ENCODE measurements around the gene ORAI2.
"Not testable (repeated sequence)": the region's sequence is repeated elsewhere in the genome, so short reads cannot be mapped to it uniquely, and the experiment has no call there.

The ORAI2 gene

DNA sequence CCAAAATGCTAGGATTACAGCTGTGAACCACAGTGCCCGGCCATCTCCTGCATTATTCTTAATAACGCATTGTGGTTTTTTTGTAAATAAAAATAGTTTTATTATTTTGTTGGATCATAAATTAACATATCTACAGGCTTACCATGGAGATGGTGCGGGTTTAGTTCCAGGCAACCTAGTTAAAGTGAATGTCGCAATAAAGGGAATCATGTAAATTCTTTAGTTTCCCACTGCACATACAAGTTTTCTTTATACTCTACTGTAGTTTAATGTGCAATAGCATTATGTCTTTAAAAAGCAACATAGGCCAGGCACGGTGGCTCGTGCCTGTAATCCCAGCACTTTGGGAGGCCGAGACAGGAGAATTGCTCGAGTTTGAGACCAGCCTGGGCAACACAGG, 34.8 kb upstream of the ORAI2 start:
- H3K4me3 ChIP-seq (ENCODE audit: low read depth in 1 of 2, low read length in 2 of 2) = no peak overlapping the region

DNA sequence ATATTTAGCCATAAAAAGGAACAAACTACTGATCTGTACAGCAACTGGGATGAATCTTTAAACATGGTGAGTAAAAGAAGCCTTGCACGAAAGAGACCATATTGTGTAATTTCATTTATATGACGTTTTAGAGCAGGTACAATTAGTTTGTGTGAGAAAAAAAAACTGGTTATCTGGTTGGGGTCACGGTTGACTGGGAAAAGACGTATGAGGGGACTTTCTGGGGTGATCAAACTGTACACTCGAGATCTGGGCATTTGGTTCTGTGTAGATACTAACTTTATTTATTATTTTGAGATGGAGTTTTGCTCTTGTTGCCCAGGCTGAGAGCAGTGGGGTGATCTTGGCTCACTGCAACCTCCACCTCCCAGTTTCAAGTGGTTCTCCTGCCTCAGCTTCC, 33.0 kb upstream of the ORAI2 start:
- Histone ChIP-seq H3K4me1 (ENCODE audit: control insufficient read depth in 1 of 2, insufficient read depth in 2 of 2, low read length in 2 of 2) (peaks cover 11% of the 10 kb centered on the region in 2 donors), H3K9ac (ENCODE audit: low read depth in 1 of 2, low read length in 2 of 2) (no peak overlapping the region), H3K27ac (ENCODE audit: low read depth, low read length) (no peak overlapping the region), H3K4me3 (ENCODE audit: low read depth in 1 of 2, low read length in 2 of 2) (no peak overlapping the region), H3K9me3 (ENCODE audit: control insufficient read depth in 1 of 2, low read length in 2 of 2) (no peaks in the 10 kb centered on the region), H3K27me3 (ENCODE audit: control insufficient read depth in 1 of 2, insufficient read depth in 2 of 2, low read length in 2 of 2) (no peaks in the 10 kb centered on the region), H3K36me3 (ENCODE audit: control insufficient read depth in 1 of 2, insufficient read depth in 2 of 2, low read length in 2 of 2) (peaks cover 5 to 58% of the 10 kb centered on the region in 2 donors)

More for the DNA sequence above, 34.8 kb upstream of the ORAI2 start:
- peaks cover 5 to 44% of the 10 kb centered on the region in 2 donors for H3K36me3 ChIP-seq (ENCODE audit: control insufficient read depth in 1 of 2, insufficient read depth in 2 of 2, low read length in 2 of 2)
- peaks cover 7 to 11% of the 10 kb centered on the region in 2 donors for H3K4me1 ChIP-seq (ENCODE audit: control insufficient read depth in 1 of 2, insufficient read depth in 2 of 2, low read length in 2 of 2)
- H3K9me3 ChIP-seq (ENCODE audit: control insufficient read depth in 1 of 2, low read length in 2 of 2) = no peaks in the 10 kb centered on the region
- H3K27me3 ChIP-seq (ENCODE audit: control insufficient read depth in 1 of 2, insufficient read depth in 2 of 2, low read length in 2 of 2) = no peaks in the 10 kb centered on the region
- no peak overlapping the region for H3K27ac ChIP-seq (ENCODE audit: low read depth, low read length)
- no peak overlapping the region for H3K9ac ChIP-seq (ENCODE audit: low read depth in 1 of 2, low read length in 2 of 2)

DNA sequence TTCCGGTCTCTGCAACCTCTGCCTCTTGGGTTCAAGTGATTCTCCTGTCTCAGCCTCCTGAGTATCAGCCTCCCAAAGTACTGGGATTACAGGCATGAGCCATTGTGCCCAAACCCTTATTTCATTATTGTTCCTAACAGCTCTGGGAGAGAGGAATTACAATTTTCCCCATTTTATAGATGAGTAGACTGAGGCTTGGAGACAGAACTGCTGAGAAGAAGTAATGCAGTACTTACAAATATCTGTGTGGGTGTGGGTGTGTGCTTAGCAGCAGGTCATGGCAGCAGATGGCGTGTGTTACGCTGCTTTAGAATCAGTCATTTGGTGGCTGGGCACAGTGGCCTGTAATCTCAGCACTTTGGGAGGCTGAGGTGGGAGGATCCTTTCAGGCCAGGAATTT, 29.8 kb upstream of the ORAI2 start:
- Histone ChIP-seq H3K27me3 (ENCODE audit: control insufficient read depth in 1 of 2, insufficient read depth in 2 of 2, low read length in 2 of 2) (no peaks in the 10 kb centered on the region), H3K4me3 (ENCODE audit: low read depth in 1 of 2, low read length in 2 of 2) (no peak overlapping the region), H3K4me1 (ENCODE audit: control insufficient read depth in 1 of 2, insufficient read depth in 2 of 2, low read length in 2 of 2) (peaks cover 0 to 4% of the 10 kb centered on the region in 2 donors), H3K9ac (ENCODE audit: low read depth in 1 of 2, low read length in 2 of 2) (no peak overlapping the region), H3K27ac (ENCODE audit: low read depth, low read length) (no peak overlapping the region), H3K9me3 (ENCODE audit: control insufficient read depth in 1 of 2, low read length in 2 of 2) (no peaks in the 10 kb centered on the region), H3K36me3 (ENCODE audit: control insufficient read depth in 1 of 2, insufficient read depth in 2 of 2, low read length in 2 of 2) (peaks cover 27 to 89% of the 10 kb centered on the region in 2 donors)

DNA sequence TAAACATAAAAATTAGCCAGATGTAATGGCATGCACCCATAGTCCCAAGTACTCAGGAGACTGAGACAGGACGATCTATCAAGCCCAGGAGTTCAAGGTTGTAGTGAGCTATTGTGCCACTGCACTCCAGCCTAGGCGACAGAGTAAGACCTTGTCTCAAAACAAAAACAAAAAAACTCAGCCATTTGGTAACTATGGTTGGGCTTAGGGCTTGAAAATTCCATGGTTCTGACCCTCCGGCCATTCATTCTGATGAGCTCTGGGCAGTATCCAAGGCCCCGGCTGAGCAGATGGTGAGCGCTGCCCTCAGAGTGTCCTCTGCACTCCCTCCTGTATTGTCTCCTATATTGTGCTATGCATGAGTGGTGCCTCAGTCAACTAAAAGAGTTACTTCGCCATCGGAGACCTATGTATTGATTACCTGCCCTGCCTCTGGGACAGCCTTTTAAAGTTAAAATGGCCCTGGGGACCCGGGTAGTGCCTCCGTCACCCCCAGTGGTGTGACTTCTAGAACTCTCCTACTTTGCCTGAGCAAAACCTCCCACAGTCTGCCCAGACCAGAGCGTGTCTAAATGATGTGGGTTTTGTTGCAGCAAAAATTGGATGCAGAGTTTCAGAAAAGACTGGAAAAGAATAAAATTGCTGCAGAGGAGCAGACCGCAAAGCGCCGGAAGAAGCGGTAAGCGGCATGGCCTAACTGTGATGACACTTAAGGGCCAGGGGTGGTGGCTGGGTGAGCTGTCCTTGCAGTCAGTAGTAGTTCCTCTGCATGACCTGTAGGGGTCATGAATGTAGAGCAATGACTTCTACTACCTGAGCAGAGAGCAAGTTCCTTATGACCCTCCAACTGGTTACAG, 29.1 kb upstream of the ORAI2 start:
- H3K4me1 ChIP-seq (ENCODE audit: control insufficient read depth in 1 of 2, insufficient read depth in 2 of 2, low read length in 2 of 2) = peaks cover 0 to 4% of the 10 kb centered on the region in 2 donors
- H3K9me3 ChIP-seq (ENCODE audit: control insufficient read depth in 1 of 2, low read length in 2 of 2) = no peaks in the 10 kb centered on the region
- peaks cover 25 to 89% of the 10 kb centered on the region in 2 donors for H3K36me3 ChIP-seq (ENCODE audit: control insufficient read depth in 1 of 2, insufficient read depth in 2 of 2, low read length in 2 of 2)
- H3K27me3 ChIP-seq (ENCODE audit: control insufficient read depth in 1 of 2, insufficient read depth in 2 of 2, low read length in 2 of 2) = no peaks in the 10 kb centered on the region
- H3K4me3 ChIP-seq (ENCODE audit: low read depth in 1 of 2, low read length in 2 of 2) = no peak overlapping the region
- no peak overlapping the region for H3K27ac ChIP-seq (ENCODE audit: low read depth, low read length)
- no peak overlapping the region for H3K9ac ChIP-seq (ENCODE audit: low read depth in 1 of 2, low read length in 2 of 2)

DNA sequence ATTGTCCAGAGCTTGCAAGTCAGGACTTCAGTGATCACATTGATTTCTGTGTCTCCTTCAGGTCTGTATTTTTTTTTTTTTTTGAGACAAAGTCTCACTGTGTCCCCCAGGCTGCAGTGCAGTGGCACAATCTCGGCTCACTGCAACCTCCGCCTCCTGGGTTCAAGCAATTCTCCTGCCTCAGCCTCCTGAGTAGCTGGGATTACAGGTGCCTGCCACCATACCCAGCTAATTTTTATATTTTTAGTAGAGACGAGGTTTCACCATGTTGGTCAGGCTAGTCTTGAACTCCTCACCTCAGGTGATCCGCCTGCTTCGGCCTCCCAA, 28.6 kb upstream of the ORAI2 start:
- H3K4me3 ChIP-seq (ENCODE audit: low read depth in 1 of 2, low read length in 2 of 2); H3K27ac ChIP-seq (ENCODE audit: low read depth, low read length); H3K9ac ChIP-seq (ENCODE audit: low read depth in 1 of 2, low read length in 2 of 2); H3K9me3 ChIP-seq (ENCODE audit: control insufficient read depth in 1 of 2, low read length in 2 of 2); H3K4me1 ChIP-seq (ENCODE audit: control insufficient read depth in 1 of 2, insufficient read depth in 2 of 2, low read length in 2 of 2); H3K27me3 ChIP-seq (ENCODE audit: control insufficient read depth in 1 of 2, insufficient read depth in 2 of 2, low read length in 2 of 2): not testable (repeated sequence)
- H3K36me3 ChIP-seq (ENCODE audit: control insufficient read depth in 1 of 2, insufficient read depth in 2 of 2, low read length in 2 of 2) = peaks cover 22 to 89% of the 10 kb centered on the region in 2 donors

DNA sequence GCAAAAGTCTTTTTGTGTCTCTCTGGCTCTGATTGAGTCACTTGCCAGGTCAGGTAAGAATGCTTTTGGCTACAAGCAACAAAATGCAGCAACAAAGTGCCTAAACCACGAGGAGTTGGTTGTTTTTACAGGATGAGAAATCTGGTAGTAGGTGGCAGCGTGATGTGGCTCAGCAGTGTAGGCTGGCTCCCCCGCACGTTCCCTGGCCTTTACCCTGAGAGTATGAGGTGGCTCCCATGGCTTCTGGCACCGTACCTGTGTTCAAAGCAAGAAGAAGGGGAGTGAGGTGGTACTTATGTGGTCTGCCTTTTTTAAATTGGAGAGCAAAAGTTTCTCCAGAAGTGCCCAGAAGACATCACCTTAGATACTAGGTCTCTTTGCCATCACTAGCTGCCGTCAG, 25.5 kb upstream of the ORAI2 start:
- Histone ChIP-seq H3K27ac (ENCODE audit: low read depth, low read length) (no peak overlapping the region), H3K9me3 (ENCODE audit: control insufficient read depth in 1 of 2, low read length in 2 of 2) (no peaks in the 10 kb centered on the region), H3K4me3 (ENCODE audit: low read depth in 1 of 2, low read length in 2 of 2) (no peak overlapping the region), H3K4me1 (ENCODE audit: control insufficient read depth in 1 of 2, insufficient read depth in 2 of 2, low read length in 2 of 2) (peaks cover 0 to 4% of the 10 kb centered on the region in 2 donors), H3K27me3 (ENCODE audit: control insufficient read depth in 1 of 2, insufficient read depth in 2 of 2, low read length in 2 of 2) (no peaks in the 10 kb centered on the region), H3K36me3 (ENCODE audit: control insufficient read depth in 1 of 2, insufficient read depth in 2 of 2, low read length in 2 of 2) (peaks cover 26 to 83% of the 10 kb centered on the region in 2 donors), H3K9ac (ENCODE audit: low read depth in 1 of 2, low read length in 2 of 2) (no peak overlapping the region)

DNA sequence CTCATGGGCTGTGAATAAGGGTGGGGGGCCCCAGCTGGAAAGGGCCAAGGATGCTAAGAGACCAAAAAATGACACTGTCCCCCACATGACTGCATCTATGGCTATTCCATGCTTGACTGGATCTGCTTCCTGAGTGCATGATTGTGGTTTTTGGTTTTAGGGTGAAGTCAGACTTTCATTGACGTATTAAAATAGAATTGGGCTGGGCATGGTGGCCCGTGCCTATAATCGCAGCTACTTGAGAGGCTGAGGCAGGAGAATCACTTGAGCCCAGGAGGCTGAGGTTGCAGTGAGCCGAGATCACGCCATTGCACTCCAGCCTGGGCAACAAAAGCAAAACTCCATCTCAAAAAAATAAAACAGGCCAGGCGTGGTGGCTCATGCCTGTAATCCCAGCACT, 24.8 kb upstream of the ORAI2 start:
- H3K9me3 ChIP-seq (ENCODE audit: control insufficient read depth in 1 of 2, low read length in 2 of 2); H3K9ac ChIP-seq (ENCODE audit: low read depth in 1 of 2, low read length in 2 of 2); H3K4me3 ChIP-seq (ENCODE audit: low read depth in 1 of 2, low read length in 2 of 2); H3K4me1 ChIP-seq (ENCODE audit: control insufficient read depth in 1 of 2, insufficient read depth in 2 of 2, low read length in 2 of 2); H3K27me3 ChIP-seq (ENCODE audit: control insufficient read depth in 1 of 2, insufficient read depth in 2 of 2, low read length in 2 of 2); H3K27ac ChIP-seq (ENCODE audit: low read depth, low read length): not testable (repeated sequence)
- peaks cover 29 to 83% of the 10 kb centered on the region in 2 donors for H3K36me3 ChIP-seq (ENCODE audit: control insufficient read depth in 1 of 2, insufficient read depth in 2 of 2, low read length in 2 of 2)

DNA sequence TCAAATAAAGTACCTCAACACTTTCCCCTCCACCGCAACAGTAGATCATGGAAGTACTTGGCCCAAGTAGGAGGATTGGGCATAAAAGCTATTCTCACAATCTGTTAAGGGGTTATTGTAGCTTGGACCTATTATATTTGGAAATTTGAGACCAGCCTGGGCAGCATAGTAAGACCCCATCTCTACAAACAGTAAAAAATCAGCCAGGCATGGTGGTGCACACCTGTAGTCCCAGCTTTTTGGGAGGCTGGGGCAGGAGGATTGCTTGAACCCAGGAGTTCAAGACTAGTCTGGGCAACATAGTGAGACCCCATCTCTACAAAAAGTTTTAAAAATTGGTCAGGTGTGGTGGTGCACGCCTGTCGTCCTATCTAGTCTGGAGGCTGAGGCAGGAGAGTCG, 24.0 kb upstream of the ORAI2 start:
- Histone ChIP-seq H3K9me3 (ENCODE audit: control insufficient read depth in 1 of 2, low read length in 2 of 2) (no peaks in the 10 kb centered on the region), H3K9ac (ENCODE audit: low read depth in 1 of 2, low read length in 2 of 2) (no peak overlapping the region)

DNA sequence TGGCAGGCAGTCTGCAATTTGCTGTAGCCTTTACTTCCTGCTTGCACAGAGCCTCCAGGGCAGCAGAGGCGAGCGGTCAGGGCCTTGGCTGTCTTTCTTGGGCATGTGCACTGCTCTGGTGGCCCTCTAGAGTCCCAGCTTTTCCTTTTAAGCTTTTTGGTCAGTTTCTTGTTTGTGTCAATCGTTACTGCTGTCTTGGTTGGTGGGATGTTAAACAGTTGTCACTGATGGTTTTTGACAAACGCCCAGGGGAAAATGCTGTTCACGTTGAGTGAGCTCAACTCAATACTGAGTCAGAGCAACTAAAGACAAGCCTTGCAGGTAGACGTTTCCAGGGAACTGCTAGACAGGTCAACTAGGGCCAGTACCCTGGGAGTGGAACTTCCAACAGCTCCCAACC, 23.3 kb upstream of the ORAI2 start:
- Histone ChIP-seq H3K9me3 (ENCODE audit: control insufficient read depth in 1 of 2, low read length in 2 of 2) (no peaks in the 10 kb centered on the region), H3K9ac (ENCODE audit: low read depth in 1 of 2, low read length in 2 of 2) (no peak overlapping the region), H3K36me3 (ENCODE audit: control insufficient read depth in 1 of 2, insufficient read depth in 2 of 2, low read length in 2 of 2) (peaks cover 29 to 87% of the 10 kb centered on the region in 2 donors), H3K4me3 (ENCODE audit: low read depth in 1 of 2, low read length in 2 of 2) (no peak overlapping the region), H3K27ac (ENCODE audit: low read depth, low read length) (no peak overlapping the region), H3K4me1 (ENCODE audit: control insufficient read depth in 1 of 2, insufficient read depth in 2 of 2, low read length in 2 of 2) (peaks cover 0 to under 1% of the 10 kb centered on the region in 2 donors), H3K27me3 (ENCODE audit: control insufficient read depth in 1 of 2, insufficient read depth in 2 of 2, low read length in 2 of 2) (no peaks in the 10 kb centered on the region)

More for the DNA sequence above, 24.0 kb upstream of the ORAI2 start:
- Histone ChIP-seq H3K27ac (ENCODE audit: low read depth, low read length) (no peak overlapping the region), H3K4me1 (ENCODE audit: control insufficient read depth in 1 of 2, insufficient read depth in 2 of 2, low read length in 2 of 2) (peaks cover 0 to 2% of the 10 kb centered on the region in 2 donors), H3K36me3 (ENCODE audit: control insufficient read depth in 1 of 2, insufficient read depth in 2 of 2, low read length in 2 of 2) (peaks cover 29 to 83% of the 10 kb centered on the region in 2 donors), H3K27me3 (ENCODE audit: control insufficient read depth in 1 of 2, insufficient read depth in 2 of 2, low read length in 2 of 2) (no peaks in the 10 kb centered on the region), H3K4me3 (ENCODE audit: low read depth in 1 of 2, low read length in 2 of 2) (no peak overlapping the region)

DNA sequence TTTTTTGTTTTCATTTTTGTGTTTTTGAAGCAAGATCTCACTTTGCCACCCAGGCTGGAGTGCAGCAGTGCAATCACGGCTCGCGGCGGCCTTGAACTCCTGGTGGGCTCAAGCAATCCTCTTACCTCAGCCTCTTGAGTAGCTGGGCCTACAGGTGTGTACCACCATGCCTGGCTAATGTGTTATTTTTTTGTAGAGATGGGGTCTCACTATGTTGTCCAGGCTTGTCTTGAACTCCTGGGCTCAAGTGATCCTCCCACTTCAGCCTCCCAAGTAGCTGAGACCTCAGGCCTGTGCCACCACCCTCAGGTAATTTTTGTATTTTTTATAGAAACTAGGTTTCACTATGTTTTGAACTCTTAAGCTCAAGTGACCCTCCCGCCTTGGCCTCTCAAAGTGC, 22.5 kb upstream of the ORAI2 start:
- H3K27ac ChIP-seq (ENCODE audit: low read depth, low read length) = no peak overlapping the region
- H3K4me3 ChIP-seq (ENCODE audit: low read depth in 1 of 2, low read length in 2 of 2) = no peak overlapping the region
- H3K9ac ChIP-seq (ENCODE audit: low read depth in 1 of 2, low read length in 2 of 2) = no peak overlapping the region
- no peaks in the 10 kb centered on the region for H3K27me3 ChIP-seq (ENCODE audit: control insufficient read depth in 1 of 2, insufficient read depth in 2 of 2, low read length in 2 of 2)
- H3K4me1 ChIP-seq (ENCODE audit: control insufficient read depth in 1 of 2, insufficient read depth in 2 of 2, low read length in 2 of 2) = peaks cover 0 to 8% of the 10 kb centered on the region in 2 donors
- peaks cover 27 to 86% of the 10 kb centered on the region in 2 donors for H3K36me3 ChIP-seq (ENCODE audit: control insufficient read depth in 1 of 2, insufficient read depth in 2 of 2, low read length in 2 of 2)
- H3K9me3 ChIP-seq (ENCODE audit: control insufficient read depth in 1 of 2, low read length in 2 of 2) = no peaks in the 10 kb centered on the region
